ENCODE data around the gene CRACR2B.

Gene CRACR2B

DNA sequence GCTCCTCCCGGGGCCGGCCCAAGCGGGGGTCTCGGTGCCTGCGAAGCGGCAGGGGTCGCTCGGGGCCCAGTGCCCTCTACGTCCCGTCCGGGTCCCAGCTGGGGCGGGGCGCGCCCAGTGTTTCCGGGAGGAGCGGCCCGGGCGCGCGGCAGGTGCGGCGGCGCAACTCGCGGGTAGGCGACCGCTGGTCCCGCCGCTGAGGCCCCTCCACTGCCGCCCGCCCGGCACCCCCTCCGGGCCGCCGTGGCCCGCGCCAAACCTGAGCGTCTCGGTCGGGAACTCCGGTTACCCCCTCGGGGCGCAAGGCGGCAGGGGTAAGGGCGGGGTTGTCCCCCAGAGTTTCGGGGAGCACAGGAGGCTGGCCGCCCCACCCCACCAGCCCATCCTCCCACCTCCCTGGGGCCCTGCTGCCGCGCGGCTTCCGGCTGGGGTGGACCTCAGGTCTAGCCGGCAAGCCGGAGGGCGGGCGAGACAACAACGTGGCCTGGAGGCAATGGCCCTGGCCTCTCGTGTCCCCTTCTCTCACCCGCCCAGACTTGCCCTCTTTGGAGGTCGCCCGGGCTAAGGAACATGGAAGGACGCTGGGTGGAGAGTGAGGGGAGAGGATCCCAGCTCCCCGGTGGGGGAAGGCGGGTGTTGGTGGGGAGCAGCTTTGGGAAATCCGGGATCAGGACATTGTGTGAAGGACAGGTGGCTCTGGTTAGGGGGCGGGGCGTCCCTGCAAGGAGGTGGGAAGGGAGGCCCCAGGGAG, 398 bp upstream of the CRACR2B start:
- no peak for DNase-seq

- no peak for DNase-seq
Measured at GRCh38 chr11:828506-829175, 922 bp downstream of the CRACR2B start.

GRCh38 chr11:829176-829846, 1.6 kb downstream of the CRACR2B start:
- no peak for DNase-seq

DNA sequence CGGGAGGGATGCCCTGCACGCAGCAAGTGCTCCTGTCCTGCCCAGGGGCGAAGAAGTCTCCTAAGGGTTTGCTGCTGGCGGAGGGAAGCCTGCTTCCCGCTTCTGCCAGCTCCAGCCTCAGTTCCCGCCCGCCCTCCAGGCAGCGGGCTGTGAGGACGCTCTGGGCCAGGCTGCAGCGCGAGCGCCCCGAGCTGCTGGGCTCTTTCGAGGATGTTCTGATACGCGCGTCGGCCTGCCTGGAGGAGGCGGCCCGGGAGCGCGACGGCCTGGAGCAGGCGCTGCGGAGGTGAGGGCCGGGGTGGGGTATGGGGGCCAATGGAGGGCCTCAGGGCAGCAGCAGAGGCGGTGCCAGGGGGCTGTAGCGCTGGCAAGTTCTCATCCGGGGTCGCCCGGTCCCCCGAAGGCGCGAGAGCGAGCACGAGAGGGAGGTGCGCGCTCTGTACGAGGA, 2.2 kb downstream of the CRACR2B start:
- DNase-seq = no peak

GRCh38 chr11:830295-831117, 2.8 kb downstream of the CRACR2B start:
- DNase-seq = no peak

GRCh38 chr11:831118-831864, 3.6 kb downstream of the CRACR2B start:
- no peak for DNase-seq

- DNase-seq = no peak
Measured at GRCh38 chr11:831961-832528, 4.3 kb downstream of the CRACR2B start.

- no peak for DNase-seq
Measured at GRCh38 chr11:832529-833113, 4.9 kb downstream of the CRACR2B start, which contains the start of gene CD151. Gene CD151, plus strand, starts transcription at chr11:832952. Its CDS starts 3,118 bp downstream, at chr11:836070.

- no peak for DNase-seq
Measured at GRCh38 chr11:833114-833791, 5.5 kb downstream of the CRACR2B start.

- DNase-seq = no peak
Measured at GRCh38 chr11:833849-834311, 6.2 kb downstream of the CRACR2B start.

DNA sequence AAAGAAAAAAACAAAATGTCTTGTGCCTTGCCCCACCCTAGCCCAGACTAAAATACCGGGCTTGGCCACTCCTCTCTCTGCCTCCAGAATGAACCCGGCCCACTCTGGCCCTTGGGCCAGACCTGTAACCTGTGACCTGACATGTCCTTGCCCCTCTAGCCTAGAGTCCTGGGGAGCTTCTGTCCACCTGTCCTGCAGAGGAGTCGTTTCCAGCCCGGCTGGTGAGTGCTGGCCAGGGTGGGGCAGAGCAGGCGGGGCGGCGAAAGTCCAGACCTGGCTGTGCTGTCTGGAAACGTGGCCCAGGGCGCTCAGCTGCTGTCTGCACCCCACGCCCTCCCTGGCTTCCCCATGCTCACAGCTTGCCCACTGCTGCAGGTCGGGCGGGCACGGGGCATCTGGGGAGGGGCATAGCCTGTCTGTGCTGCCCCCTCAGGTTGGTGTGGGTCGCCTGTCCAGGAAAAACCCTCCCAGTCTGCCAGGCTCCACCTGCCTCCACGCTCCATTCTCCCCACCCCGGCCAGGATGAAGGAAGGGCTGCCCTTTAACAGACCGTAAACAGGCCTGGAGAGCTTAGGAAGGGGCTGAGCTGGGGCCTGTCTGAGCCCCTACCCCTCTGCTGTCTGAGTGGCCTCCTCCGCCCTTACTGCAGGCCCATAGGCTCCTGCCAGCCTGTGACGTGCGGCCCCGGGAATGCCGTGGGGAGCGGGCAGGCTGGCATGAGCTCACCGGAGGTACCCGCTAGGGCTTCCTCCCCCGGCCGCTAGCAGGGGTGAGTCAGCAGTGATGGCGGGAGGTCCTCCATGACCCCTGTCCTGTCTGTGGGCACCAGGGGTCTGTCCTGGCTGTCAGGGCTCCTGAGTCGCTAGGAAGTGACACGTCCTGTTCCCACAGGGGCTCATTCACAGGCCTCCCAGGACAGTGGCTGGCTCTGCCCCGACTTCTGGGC, 6.9 kb downstream of the CRACR2B start:
- no peak for DNase-seq

GRCh38 chr11:836274-836673, 8.6 kb downstream of the CRACR2B start:
- no peak for DNase-seq

GRCh38 chr11:836700-837099, 9.0 kb downstream of the CRACR2B start:
- DNase-seq = no peak

- no peak for DNase-seq
Measured at GRCh38 chr11:837189-837989, 9.7 kb downstream of the CRACR2B start.

DNA sequence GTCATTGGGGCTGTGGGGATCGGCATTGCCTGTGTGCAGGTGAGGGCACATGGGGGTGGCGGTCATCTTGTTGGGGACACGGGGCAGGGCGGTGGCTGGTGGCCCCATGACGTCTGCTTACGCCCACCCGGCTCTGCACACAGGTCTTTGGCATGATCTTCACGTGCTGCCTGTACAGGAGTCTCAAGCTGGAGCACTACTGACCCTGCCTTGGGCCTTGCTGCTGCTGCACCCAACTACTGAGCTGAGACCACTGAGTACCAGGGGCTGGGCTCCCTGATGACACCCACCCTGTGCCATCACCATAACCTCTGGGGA, 10.2 kb downstream of the CRACR2B start:
- DNase-seq = no peak

DNA sequence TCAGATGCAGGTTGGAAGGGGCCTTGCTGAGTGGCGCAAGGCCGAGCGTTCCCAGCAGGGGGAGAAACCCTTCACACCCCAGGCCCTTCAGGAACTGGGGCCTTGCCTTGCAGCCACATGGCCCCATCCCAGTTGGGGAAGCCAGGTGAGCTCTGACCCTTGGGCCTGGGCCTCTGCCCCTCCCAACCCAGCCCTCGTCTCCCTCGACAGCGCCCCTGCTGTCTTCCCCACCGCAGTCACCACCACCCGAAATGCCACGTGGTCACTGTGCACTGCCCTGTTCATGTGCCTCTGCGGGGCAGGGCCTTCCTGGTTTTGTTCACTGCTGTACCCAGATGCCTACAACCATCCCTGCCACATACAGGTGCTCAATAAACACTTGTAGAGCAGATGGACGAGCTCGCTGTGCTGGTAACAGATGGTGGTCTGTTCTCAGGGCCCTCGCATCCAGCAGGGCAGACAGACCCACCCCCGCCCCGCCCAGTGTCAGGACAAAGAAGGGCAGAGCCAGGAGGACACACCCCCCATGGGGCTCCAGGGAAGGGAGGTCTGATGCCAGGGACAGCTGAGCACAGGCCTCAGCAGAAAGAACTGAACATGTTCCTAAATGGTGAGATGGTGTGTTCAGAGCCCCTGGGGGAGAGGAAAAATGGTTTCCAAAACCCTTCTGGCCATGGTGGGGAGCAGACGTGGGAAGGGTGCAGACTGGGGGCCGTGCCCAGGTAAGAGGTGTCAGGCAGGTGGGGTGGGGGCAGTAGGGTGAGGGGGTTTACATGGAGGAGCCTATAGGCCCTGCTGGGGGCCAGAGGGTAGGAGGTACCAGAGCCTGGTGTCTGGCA, 10.9 kb downstream of the CRACR2B start:
- no peak for DNase-seq

- no peak for DNase-seq
Measured at GRCh38 chr11:839280-839623, 11.5 kb downstream of the CRACR2B start.
